SK-N-SH treated with all-trans-retinoic acid at 6 μM for 48 hours (cell line): ENCODE measurements around the gene WAPL.

Source experiments
- ATAC-seq: fragments of 200-7000 bp; cut with Tn5 transposase; 3 replicates; pipeline ENCODE4 v1.9.1; 2020; ENCODE audit warnings: mild to moderate bottlenecking, moderate library complexity
- BACH2 ChIP-seq: fragments of 250-450 bp; sonication (Bioruptor Pico); IDR thresholded peaks from 2 replicates; pipeline ENCODE4 v1.9.0; 2021; ENCODE audit warnings: mild to moderate bottlenecking, borderline replicate concordance
- ESRRG ChIP-seq: fragments of 250-450 bp; sonication (Bioruptor Pico); IDR thresholded peaks from 2 replicates; pipeline ENCODE4 v1.6.1; 2021; ENCODE audit warnings: mild to moderate bottlenecking
- GLIS3 ChIP-seq: fragments of 250-450 bp; sonication (Bioruptor Pico); IDR thresholded peaks from 2 replicates; pipeline ENCODE4 v1.5.0; 2020; ENCODE audit warnings: mild to moderate bottlenecking, moderate library complexity
- OSR1 ChIP-seq: fragments of 250-450 bp; sonication (Bioruptor Pico); IDR thresholded peaks from 2 replicates; pipeline ENCODE4 v1.8.0; 2022; ENCODE audit warnings: moderate library complexity, mild to moderate bottlenecking, inconsistent platforms
- RARB ChIP-seq: fragments of 250-450 bp; sonication (Bioruptor Pico); IDR thresholded peaks from 2 replicates; pipeline ENCODE4 v1.8.0; 2021; ENCODE audit warnings: mild to moderate bottlenecking, moderate library complexity
- SNAI2 ChIP-seq: fragments of 250-450 bp; sonication (Bioruptor Pico); IDR thresholded peaks from 2 replicates; pipeline ENCODE4 v1.5.0; 2020; ENCODE audit warnings: mild to moderate bottlenecking, moderate library complexity
- TOX ChIP-seq: fragments of 250-450 bp; sonication (Bioruptor Pico); IDR thresholded peaks from 2 replicates; pipeline ENCODE4 v1.8.0; 2021; ENCODE audit warnings: mild to moderate bottlenecking, moderate library complexity, borderline replicate concordance
- ZC3H10 ChIP-seq: fragments of 250-450 bp; sonication (Bioruptor Pico); IDR thresholded peaks from 2 replicates; pipeline ENCODE4 v1.5.1; 2021; ENCODE audit warnings: mild to moderate bottlenecking, moderate library complexity
- ZFP3 ChIP-seq: fragments of 250-450 bp; sonication (Bioruptor Pico); IDR thresholded peaks from 2 replicates; pipeline ENCODE4 v1.5.0; 2020; ENCODE audit warnings: mild to moderate bottlenecking, moderate library complexity
- ZNF70 ChIP-seq: fragments of 450-650 bp; formaldehyde crosslinking; IDR thresholded peaks from 2 replicates; pipeline ENCODE4 v1.5.0; 2020; ENCODE audit warnings: mild to moderate bottlenecking, moderate library complexity
- ZNF8 ChIP-seq: fragments of 450-650 bp; formaldehyde crosslinking; IDR thresholded peaks from 2 replicates; pipeline ENCODE4 v1.5.0; 2020; ENCODE audit warnings: mild to moderate bottlenecking, moderate library complexity
- TF ChIP-seq, protein P1 (sequence below): fragments of 250-450 bp; sonication (Bioruptor Pico); IDR thresholded peaks from 2 replicates; pipeline ENCODE4 v1.5.1; 2021; ENCODE audit warnings: mild to moderate bottlenecking, moderate library complexity
- TF ChIP-seq, protein P2 (sequence below): fragments of 250-450 bp; sonication (Bioruptor Pico); IDR thresholded peaks from 2 replicates; pipeline ENCODE4 v1.8.0; 2020; ENCODE audit warnings: mild to moderate bottlenecking, moderate library complexity, borderline replicate concordance
- TF ChIP-seq, protein P3 (sequence below): fragments of 250-450 bp; sonication (Bioruptor Pico); IDR thresholded peaks from 2 replicates; pipeline ENCODE4 v1.5.0; 2020; ENCODE audit warnings: mild to moderate bottlenecking, moderate library complexity

The WAPL gene

DNA sequence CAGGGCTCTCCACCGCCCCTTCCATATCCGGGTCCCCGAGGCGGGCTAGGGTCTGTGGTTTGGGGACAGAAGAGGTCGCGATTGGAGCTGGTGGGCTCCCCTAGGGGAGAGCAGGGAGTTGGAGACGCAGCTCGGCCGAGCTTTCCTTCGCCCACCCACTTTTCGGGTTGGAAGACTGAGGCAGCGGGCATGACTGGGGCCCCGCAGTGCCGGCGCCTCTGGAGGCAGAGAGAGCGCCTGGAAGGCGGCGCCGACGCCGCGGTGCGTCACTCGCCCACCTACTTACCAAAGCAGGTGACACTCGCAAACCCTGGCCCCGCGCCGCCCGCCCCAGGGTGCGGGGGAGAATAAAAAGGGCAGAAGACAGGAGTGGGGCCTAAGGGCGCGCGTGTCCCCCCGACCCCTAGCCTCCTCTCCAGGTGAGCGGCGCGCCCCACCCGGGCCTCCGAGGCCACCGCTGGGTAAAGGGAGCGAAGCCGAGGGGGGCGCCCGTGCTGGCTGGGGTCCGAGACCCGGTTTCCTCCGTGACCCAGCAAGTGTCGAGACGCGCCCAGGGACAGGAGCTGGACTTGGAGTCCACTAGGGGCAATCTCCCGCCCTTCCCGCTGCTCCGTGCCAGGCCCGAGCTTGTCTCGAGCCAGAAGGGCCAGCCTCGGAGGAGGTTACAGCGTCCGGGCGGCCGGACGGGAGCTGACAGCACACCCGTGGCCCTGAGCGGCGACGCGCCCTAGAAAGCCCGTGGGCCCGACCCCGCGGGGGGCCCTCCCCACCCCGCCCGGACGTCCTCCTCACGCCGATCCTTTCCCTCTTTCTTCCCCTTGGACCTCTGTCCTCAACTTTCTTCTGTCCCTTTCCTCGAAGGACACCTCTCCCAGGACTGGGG, 120.6 kb downstream of the WAPL start:
- ATAC-seq, result peak; percentile 52
- TF ChIP-seq GLIS3 (CRISPR knock-in tag), result 0 out of 2 replicates have a peak, but pooled peaks have one; percentile 52
- TF ChIP-seq SNAI2 (CRISPR knock-in tag), result no peak
- no peak for TF ChIP-seq OSR1 (CRISPR knock-in tag)
- TF ChIP-seq ESRRG (CRISPR knock-in tag), result no peak

DNA sequence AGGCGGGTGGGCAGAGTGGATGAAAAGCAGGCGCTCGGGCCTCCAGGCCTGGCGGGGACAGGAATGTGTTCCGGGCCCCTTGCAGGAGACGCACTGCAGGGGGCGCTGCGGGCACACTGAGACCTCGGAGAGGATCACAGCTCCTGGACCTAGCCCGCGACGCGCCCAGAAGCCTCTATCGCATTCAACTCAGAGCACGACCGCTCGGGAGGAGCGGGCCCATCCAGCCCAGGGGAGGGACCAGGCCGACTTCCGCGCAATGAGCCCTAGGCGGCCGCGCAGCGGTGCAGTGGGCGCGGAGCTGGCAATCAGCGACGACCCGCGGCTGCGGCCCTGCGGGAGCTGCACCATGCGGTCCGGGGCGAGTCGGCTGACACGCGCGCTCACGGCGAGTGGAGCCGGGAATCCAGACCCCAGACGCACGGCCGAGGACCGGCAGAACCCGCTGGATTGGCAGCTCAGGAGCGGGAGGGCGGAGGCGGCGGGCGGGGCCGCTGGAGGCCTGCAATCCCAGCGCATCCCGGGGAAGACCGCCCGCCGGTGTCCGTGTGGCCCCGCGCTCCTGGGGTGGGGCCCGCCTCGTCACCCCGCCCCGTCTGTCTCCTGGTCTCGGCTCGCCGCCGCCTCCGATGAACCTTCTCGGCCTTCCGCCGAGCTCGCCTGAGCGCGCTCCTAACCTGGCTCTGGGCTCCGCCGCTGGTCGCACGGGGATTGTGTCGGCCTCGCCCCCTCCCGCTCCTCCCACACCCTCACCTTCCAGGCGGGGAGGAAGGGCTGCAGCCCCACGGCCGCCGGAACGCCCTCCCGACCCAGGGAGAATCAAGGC, 121.5 kb downstream of the WAPL start:
- ATAC-seq, result peak; percentile 97
- 0 out of 2 replicates have a peak, but pooled peaks have one; percentile 27 for TF ChIP-seq ZFP3 (CRISPR knock-in tag)
- TF ChIP-seq, protein P1, sequence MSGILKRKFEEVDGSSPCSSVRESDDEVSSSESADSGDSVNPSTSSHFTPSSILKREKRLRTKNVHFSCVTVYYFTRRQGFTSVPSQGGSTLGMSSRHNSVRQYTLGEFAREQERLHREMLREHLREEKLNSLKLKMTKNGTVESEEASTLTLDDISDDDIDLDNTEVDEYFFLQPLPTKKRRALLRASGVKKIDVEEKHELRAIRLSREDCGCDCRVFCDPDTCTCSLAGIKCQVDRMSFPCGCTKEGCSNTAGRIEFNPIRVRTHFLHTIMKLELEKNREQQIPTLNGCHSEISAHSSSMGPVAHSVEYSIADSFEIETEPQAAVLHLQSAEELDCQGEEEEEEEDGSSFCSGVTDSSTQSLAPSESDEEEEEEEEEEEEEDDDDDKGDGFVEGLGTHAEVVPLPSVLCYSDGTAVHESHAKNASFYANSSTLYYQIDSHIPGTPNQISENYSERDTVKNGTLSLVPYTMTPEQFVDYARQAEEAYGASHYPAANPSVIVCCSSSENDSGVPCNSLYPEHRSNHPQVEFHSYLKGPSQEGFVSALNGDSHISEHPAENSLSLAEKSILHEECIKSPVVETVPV, result no peak
- TF ChIP-seq, all 23 proteins: peak for 1

DNA sequence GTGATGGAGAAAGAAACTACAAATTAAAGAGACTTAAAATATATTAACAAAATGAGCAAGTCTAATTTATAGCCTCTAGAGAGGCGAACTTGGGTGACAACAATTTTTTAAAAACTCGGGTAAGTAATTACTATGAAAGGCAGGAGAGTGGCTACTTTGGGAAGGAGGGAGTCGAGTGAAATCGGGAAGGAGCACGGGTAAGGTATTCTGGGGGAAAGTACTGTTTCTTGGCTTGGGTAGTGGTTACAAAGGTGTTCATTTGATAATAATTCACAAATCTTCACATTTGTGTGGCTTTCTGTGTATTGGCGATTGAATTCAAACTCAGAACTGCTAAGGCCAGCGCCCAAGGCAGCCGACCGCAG, 122.1 kb downstream of the WAPL start:
- no peak for ATAC-seq
- TF ChIP-seq TOX (CRISPR knock-in tag) (no peak), ZFP3 (CRISPR knock-in tag) (no peak), SNAI2 (CRISPR knock-in tag) (no peak), ZNF70 (CRISPR knock-in tag) (no peak), ZC3H10 (CRISPR knock-in tag) (no peak), ESRRG (CRISPR knock-in tag) (no peak), RARB (CRISPR knock-in tag) (no peak)
- TF ChIP-seq, protein P1, result no peak
- TF ChIP-seq, protein P2, sequence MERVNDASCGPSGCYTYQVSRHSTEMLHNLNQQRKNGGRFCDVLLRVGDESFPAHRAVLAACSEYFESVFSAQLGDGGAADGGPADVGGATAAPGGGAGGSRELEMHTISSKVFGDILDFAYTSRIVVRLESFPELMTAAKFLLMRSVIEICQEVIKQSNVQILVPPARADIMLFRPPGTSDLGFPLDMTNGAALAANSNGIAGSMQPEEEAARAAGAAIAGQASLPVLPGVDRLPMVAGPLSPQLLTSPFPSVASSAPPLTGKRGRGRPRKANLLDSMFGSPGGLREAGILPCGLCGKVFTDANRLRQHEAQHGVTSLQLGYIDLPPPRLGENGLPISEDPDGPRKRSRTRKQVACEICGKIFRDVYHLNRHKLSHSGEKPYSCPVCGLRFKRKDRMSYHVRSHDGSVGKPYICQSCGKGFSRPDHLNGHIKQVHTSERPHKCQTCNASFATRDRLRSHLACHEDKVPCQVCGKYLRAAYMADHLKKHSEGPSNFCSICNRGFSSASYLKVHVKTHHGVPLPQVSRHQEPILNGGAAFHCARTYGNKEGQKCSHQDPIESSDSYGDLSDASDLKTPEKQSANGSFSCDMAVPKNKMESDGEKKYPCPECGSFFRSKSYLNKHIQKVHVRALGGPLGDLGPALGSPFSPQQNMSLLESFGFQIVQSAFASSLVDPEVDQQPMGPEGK (CRISPR knock-in tag), result no peak

DNA sequence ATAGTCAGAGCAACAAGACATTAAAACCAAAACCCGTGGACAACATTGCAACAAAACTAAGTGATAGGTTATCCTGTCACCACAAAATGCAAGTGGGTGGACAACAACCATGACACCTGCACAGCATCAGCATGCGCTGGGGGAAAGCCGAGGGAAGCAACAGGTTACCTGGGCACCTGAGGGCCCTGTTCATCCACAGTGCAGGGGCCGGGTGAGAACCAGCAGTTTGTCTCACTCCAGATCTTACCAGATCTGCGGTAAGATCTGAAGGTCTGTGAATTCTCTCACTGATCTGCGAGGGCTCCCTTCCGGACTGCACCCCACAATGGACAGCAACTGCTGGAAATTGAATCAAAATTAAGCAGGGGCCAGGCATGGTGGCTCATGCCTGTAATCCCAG, 124.5 kb downstream of the WAPL start:
- ATAC-seq, result no peak
- TF ChIP-seq, protein P2 (CRISPR knock-in tag), result no peak
- TF ChIP-seq ZC3H10 (CRISPR knock-in tag) (no peak), GLIS3 (CRISPR knock-in tag) (no peak), ZNF8 (CRISPR knock-in tag) (no peak)

DNA sequence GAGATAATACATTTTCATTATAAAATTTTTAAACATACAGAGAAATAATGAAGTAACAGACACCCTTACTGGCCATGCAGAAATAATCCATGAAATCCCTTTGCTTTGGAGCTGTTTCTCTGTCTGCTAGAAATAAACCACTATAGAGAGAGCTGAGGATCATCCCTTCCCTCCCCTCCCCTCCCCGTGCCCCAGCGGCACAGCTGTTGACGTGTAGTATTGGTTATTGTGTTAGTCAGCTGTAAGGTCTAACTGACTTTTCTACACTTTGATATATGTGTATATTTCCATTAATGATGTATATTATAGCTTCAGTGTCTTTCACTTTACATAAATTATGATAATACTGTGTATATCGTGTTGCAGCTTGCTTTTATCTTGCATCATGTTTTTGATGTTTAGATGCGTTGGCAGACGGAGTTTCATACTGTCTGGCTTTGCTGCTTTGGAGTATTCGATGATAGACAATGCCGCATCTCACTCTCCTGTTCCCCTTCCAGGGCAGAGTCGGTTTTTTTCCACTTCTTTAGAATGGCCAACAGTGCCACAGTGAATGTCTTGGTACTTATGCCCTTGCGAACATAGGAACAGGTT, 127.6 kb downstream of the WAPL start:
- no peak for ATAC-seq
- TF ChIP-seq BACH2 (CRISPR knock-in tag), result no peak
- TF ChIP-seq ZNF70 (CRISPR knock-in tag), result no peak
- TF ChIP-seq, protein P3, sequence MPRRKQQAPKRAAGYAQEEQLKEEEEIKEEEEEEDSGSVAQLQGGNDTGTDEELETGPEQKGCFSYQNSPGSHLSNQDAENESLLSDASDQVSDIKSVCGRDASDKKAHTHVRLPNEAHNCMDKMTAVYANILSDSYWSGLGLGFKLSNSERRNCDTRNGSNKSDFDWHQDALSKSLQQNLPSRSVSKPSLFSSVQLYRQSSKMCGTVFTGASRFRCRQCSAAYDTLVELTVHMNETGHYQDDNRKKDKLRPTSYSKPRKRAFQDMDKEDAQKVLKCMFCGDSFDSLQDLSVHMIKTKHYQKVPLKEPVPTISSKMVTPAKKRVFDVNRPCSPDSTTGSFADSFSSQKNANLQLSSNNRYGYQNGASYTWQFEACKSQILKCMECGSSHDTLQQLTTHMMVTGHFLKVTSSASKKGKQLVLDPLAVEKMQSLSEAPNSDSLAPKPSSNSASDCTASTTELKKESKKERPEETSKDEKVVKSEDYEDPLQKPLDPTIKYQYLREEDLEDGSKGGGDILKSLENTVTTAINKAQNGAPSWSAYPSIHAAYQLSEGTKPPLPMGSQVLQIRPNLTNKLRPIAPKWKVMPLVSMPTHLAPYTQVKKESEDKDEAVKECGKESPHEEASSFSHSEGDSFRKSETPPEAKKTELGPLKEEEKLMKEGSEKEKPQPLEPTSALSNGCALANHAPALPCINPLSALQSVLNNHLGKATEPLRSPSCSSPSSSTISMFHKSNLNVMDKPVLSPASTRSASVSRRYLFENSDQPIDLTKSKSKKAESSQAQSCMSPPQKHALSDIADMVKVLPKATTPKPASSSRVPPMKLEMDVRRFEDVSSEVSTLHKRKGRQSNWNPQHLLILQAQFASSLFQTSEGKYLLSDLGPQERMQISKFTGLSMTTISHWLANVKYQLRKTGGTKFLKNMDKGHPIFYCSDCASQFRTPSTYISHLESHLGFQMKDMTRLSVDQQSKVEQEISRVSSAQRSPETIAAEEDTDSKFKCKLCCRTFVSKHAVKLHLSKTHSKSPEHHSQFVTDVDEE (CRISPR knock-in tag), result no peak
- no peak for TF ChIP-seq SNAI2 (CRISPR knock-in tag)
- TF ChIP-seq ESRRG (CRISPR knock-in tag), result no peak
